Measurements from ENCODE around the gene NID1.

DNA sequence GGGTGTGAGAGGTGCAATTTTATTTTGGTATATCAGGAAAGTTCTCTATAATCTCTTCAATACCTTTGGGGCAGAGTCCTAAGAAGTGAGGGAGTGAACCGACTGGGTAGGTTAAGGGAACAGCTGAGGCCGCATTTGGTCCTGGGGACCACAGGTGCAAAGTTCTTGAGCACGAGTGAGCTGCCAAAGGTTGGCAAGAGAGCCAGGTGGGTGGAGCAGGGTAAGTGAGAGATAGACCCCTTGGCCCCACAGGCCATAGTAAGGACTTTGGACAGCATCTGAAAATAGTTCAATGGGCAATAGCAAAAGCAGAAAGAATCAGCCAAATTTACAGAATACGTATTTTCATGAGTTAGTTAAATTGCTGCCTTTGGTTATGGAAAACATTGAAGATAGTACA, 11.0 kb upstream of the NID1 start:
- no peak for TF ChIP-seq EZH2 (IDR thresholded peaks at IDR 0.05; ENCODE audit: insufficient read depth, low read length)
- TF ChIP-seq, protein P1, sequence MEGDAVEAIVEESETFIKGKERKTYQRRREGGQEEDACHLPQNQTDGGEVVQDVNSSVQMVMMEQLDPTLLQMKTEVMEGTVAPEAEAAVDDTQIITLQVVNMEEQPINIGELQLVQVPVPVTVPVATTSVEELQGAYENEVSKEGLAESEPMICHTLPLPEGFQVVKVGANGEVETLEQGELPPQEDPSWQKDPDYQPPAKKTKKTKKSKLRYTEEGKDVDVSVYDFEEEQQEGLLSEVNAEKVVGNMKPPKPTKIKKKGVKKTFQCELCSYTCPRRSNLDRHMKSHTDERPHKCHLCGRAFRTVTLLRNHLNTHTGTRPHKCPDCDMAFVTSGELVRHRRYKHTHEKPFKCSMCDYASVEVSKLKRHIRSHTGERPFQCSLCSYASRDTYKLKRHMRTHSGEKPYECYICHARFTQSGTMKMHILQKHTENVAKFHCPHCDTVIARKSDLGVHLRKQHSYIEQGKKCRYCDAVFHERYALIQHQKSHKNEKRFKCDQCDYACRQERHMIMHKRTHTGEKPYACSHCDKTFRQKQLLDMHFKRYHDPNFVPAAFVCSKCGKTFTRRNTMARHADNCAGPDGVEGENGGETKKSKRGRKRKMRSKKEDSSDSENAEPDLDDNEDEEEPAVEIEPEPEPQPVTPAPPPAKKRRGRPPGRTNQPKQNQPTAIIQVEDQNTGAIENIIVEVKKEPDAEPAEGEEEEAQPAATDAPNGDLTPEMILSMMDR (IDR thresholded peaks at IDR 0.05; ENCODE audit: insufficient read depth, low read depth, low read length), result no peak

Data from astrocyte (in vitro differentiated cells and primary cell).